Lower lobe of right lung (tissue), 2 donors: ENCODE results near the gene LAMA2. TPM values are rescaled to one million over a fixed set of nuclear protein-coding genes. Genes with fewer than 3 reads are reported as not detected.

ENCODE experiments used
- ATAC-seq, 2 donors: fragments of 200-7000 bp; cut with Tn5 transposase; one replicate each; pipeline ENCODE4 v1.9.1; 2020 to 2022; ENCODE audit warnings: mild to moderate bottlenecking in 2 of 2, moderate library complexity in 2 of 2
- DNase-seq: peaks from one replicate; pipeline ENCODE4 v3.0.0-alpha.2; 2020
- H3K27ac ChIP-seq: fragments of 200-600 bp; one replicate; pipeline ENCODE4 v1.8.0; 2022
- H3K27me3 ChIP-seq: fragments of 200-600 bp; one replicate; pipeline ENCODE4 v1.8.0; 2022; ENCODE audit warnings: low read depth
- H3K36me3 ChIP-seq: fragments of 200-600 bp; one replicate; pipeline ENCODE4 v1.8.0; 2022; ENCODE audit warnings: mild to moderate bottlenecking
- H3K4me1 ChIP-seq: fragments of 200-600 bp; one replicate; pipeline ENCODE4 v1.8.0; 2022
- H3K4me3 ChIP-seq: fragments of 200-600 bp; one replicate; pipeline ENCODE4 v1.8.0; 2022; ENCODE audit warnings: mild to moderate bottlenecking
- H3K9me3 ChIP-seq: fragments of 200-600 bp; one replicate; pipeline ENCODE4 v1.8.0; 2022
- intact Hi-C: fragments of 100-400 bp; cut with DNase I; formaldehyde crosslinking; loops from one replicate; pipeline ENCODE4 v1.11.0; 2022
- total RNA-seq: library from RNA; stranded (reverse); fragmentation: NEBNext Ultra II Directional; extraction: Animal tissue kit (Norgen Biotek cat#: 25700); gene quantifications from one replicate; pipeline ENCODE4 v1.2.1, GENCODE V29; 2021
- TF ChIP-seq, protein P1 (sequence below): fragments of 200-600 bp; IDR thresholded peaks from one replicate; pipeline ENCODE4 v1.8.0; 2022; ENCODE audit warnings: antibody characterized with exemption, mild to moderate bottlenecking
- donor health status: DM: no; HTN: yes; CAD: no; lungs with severe emphysema.

Gene LAMA2
- total RNA-seq, 1 donor from 2014 or later, result 49.6 TPM

DNA sequence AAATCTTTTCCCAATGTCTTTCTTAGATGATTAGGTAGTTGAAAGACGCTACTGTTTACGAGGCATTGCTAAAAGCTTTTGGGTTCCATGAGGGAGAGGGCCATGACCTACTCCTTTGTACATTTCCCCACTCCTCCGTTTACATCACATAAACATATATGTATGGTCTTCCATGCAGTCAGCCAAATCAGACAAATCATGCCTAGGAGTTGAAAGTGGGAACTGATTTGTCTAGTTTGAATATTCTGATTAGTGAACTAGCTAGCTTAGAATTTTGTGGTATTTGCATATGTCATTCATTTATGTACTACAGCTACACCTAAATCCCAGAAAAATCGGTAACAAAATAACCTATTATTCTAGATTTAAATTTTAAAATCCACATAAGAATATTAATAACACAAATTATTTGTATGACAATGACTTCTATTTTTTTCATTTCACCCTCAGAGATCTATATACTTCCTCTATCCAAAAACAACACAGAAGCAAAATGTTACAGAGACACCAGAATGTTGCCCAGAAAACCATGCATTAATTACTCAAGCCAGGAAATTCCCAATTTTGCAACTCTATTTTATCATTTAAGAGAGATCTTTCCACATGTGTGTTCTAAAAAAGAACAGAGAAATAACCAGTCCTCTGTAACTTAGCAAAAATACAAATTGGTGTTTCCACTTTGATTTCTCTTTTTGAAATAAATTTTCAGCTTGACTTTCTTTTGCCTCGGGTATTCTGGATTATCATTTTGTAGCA, 231.9 kb downstream of the LAMA2 start:
- H3K27me3 ChIP-seq, result no peaks in the 10 kb centered on the region
- H3K27ac ChIP-seq, result no peak overlapping the region
- intact Hi-C loops, result no loop called here
- DNase-seq, result no peak
- H3K4me3 ChIP-seq, result no peak overlapping the region
- no peaks in the 10 kb centered on the region for H3K9me3 ChIP-seq
- H3K4me1 ChIP-seq, result peaks cover 17% of the 10 kb centered on the region
- no peaks in the 10 kb centered on the region for H3K36me3 ChIP-seq
- TF ChIP-seq, protein P1, sequence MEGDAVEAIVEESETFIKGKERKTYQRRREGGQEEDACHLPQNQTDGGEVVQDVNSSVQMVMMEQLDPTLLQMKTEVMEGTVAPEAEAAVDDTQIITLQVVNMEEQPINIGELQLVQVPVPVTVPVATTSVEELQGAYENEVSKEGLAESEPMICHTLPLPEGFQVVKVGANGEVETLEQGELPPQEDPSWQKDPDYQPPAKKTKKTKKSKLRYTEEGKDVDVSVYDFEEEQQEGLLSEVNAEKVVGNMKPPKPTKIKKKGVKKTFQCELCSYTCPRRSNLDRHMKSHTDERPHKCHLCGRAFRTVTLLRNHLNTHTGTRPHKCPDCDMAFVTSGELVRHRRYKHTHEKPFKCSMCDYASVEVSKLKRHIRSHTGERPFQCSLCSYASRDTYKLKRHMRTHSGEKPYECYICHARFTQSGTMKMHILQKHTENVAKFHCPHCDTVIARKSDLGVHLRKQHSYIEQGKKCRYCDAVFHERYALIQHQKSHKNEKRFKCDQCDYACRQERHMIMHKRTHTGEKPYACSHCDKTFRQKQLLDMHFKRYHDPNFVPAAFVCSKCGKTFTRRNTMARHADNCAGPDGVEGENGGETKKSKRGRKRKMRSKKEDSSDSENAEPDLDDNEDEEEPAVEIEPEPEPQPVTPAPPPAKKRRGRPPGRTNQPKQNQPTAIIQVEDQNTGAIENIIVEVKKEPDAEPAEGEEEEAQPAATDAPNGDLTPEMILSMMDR, result no peak
- ATAC-seq, result no peak

DNA sequence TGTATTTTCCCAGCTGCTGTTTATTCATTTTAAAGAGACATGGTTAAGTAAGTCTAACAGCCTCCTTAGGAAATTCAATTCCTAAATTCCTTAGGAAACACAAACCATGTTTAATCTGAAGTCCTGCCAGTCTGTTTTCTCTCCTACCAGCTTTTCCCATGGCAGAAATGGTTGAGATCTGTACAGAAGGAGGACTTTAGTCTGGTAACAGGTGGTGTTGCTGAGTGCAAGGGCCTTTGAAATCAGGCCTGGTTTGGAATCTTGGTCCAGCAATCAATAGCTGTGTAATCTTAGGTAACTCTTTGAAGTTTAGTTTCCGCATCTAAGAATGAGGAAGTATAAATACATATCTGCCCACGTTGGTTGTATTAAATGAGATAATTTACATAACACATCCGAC, 232.5 kb downstream of the LAMA2 start:
- Histone ChIP-seq H3K9me3 (no peaks in the 10 kb centered on the region), H3K27me3 (no peaks in the 10 kb centered on the region), H3K36me3 (no peaks in the 10 kb centered on the region), H3K4me3 (no peak overlapping the region), H3K4me1 (peaks cover 15% of the 10 kb centered on the region), H3K27ac (no peak overlapping the region)
- DNase-seq (no peak), ATAC-seq (no peak)
- intact Hi-C loops, result no loop called here
- TF ChIP-seq, protein P1, result no peak

DNA sequence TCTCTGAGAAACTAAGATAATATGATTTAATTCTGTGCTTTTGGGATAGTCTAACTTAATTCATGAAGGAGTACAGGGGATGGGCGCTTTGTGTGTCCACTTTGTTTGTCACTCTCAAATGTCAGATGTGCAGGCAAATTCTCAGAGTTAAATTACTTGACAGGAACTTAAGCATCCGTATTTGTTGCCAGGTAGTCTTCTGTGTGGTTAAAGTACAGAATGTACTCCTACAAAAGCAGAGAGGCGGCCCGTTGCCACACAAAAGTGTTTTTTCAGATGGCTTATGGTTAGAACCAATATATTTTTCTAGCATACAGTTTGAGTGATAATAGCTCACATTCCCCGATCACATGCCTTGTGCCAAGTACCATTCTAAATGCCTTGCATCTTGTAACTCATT, 234.4 kb downstream of the LAMA2 start:
- Histone ChIP-seq H3K4me1 (peaks cover 4% of the 10 kb centered on the region), H3K4me3 (no peak overlapping the region), H3K27ac (no peak overlapping the region), H3K27me3 (no peaks in the 10 kb centered on the region), H3K9me3 (no peaks in the 10 kb centered on the region), H3K36me3 (no peaks in the 10 kb centered on the region)
- intact Hi-C loops, result no loop called here
- TF ChIP-seq, protein P1, result no peak
- no peak for ATAC-seq
- no peak for DNase-seq

DNA sequence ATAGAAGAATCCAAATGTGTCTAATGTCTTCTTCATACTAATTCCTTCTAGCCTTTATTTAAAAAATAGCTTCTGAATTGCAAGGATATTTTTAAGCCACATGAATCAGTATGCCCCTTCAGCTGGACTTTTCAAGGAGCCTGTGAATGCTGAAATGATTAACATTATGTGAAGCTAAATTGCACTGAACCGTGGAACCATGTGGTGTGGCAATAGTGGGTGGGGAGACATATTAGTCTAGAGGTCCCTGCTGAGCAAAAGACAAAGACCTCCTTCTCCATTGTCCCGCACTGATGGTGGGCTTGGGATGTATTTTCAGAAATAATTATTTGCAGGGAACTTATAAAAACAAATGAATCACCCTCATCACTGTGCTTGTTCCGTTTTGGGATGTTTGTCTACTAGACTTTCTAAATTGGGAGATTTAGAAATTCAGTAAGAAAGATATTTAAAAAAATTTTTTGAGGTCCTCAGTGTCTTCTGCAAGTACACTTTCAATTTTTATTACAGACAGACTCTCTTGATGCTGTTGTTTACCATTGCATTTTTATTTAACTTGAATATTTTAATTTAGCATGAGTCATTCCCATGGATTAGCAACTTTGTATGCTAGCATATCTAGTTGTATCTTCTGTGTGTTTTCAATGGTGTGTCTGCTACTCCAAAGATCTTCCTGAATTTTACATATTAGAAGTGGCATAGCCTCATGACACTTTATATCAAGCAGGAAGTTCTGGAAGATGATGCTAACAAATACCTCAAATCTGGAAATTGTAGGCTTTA, 238.1 kb downstream of the LAMA2 start:
- Histone ChIP-seq H3K4me3 (no peak overlapping the region), H3K4me1 (no peaks in the 10 kb centered on the region), H3K27me3 (no peaks in the 10 kb centered on the region), H3K36me3 (no peaks in the 10 kb centered on the region), H3K27ac (no peak overlapping the region), H3K9me3 (no peaks in the 10 kb centered on the region)
- TF ChIP-seq, protein P1, result no peak
- intact Hi-C loops, result no loop called here
- DNase-seq (no peak), ATAC-seq (no peak)

DNA sequence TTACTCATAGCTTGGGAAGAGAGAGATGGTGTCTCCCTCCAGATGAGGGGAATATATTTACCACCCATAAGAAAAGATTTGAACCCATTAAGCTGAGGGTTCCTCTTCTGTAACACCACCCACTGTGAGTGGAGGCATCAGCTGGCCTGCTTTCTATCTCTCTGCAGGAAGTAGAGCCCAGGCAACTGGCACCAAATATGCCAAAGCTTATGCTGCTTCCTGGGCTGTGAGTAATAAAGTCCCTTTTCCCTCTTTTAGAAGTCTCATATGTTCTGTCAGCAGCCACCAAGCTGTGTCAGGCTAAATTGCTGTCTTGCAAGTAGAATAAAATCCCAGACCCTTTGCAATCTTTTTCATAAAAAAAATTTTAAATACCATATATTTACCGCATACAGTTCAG, 241.4 kb downstream of the LAMA2 start:
- Histone ChIP-seq H3K4me3 (no peak overlapping the region), H3K27ac (no peak overlapping the region), H3K36me3 (no peaks in the 10 kb centered on the region), H3K4me1 (no peaks in the 10 kb centered on the region), H3K9me3 (no peaks in the 10 kb centered on the region), H3K27me3 (no peaks in the 10 kb centered on the region)
- no peak for ATAC-seq
- DNase-seq, result no peak
- intact Hi-C loops, result no loop called here
- TF ChIP-seq, protein P1, result no peak
